ENCODE measurements around the gene C1QTNF12. TPM values are rescaled to one million over a fixed set of nuclear protein-coding genes. Genes with fewer than 3 reads are reported as not detected.

C1QTNF12 gene
- total and polyA plus RNA-seq, 12 donors, result 0.42 to 2.3 (median 1.1) TPM; not detected in 1

- H3K4me3 ChIP-seq, result peak within 1 kb of the TSS; percentile 73 to 100 (median 96)
- intact Hi-C loops (cut with DNase I), result loop anchor here in 4 of 10 donors (2.0 to 5.0 kb wide), 4 partner anchors 41 to 115 kb away; partner anchors contain the start of genes C1orf159 (in 1 of the 4) and UBE2J2 (in 1 of the 4)
- TF ChIP-seq, protein P1, sequence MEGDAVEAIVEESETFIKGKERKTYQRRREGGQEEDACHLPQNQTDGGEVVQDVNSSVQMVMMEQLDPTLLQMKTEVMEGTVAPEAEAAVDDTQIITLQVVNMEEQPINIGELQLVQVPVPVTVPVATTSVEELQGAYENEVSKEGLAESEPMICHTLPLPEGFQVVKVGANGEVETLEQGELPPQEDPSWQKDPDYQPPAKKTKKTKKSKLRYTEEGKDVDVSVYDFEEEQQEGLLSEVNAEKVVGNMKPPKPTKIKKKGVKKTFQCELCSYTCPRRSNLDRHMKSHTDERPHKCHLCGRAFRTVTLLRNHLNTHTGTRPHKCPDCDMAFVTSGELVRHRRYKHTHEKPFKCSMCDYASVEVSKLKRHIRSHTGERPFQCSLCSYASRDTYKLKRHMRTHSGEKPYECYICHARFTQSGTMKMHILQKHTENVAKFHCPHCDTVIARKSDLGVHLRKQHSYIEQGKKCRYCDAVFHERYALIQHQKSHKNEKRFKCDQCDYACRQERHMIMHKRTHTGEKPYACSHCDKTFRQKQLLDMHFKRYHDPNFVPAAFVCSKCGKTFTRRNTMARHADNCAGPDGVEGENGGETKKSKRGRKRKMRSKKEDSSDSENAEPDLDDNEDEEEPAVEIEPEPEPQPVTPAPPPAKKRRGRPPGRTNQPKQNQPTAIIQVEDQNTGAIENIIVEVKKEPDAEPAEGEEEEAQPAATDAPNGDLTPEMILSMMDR (IDR thresholded peaks at IDR 0.05), result no peak
- 0% methylated on average over 66 to 99 of the region's 99 CpGs for WGBS, 2 donors
- peak; percentile 97 for DNase-seq
- H3K36me3 ChIP-seq, result peaks cover 0 to 38% (median 14%) of the 10 kb centered on the region in 9 donors
- H3K27ac ChIP-seq, result peak within 1 kb of the TSS; percentile 92 to 99 (median 96)
- no peaks in the 10 kb centered on the region for H3K9me3 ChIP-seq
- peaks cover 11 to 48% (median 30%) of the 10 kb centered on the region in 9 donors for H3K4me1 ChIP-seq
- H3K27me3 ChIP-seq, result no peaks in the 10 kb centered on the region
- peak; percentile 96 to 99 (median 98) for ATAC-seq
Measured at GRCh38 chr1:1231400-1232207, 14.9 kb downstream of the C1QTNF12 start, which contains the start of gene SDF4. TSS of gene SDF4 (minus strand) at chr1:1232001. CDS start at chr1:1228772, 3,229 bp downstream.

GRCh38 chr1:1230656-1231399, 15.7 kb downstream of the C1QTNF12 start:
- peak overlapping the region; percentile 92 to 99 (median 96) for H3K27ac ChIP-seq
- TF ChIP-seq, protein P1 (IDR thresholded peaks at IDR 0.05), result peak in 4 of 9 donors; percentile 6 to 27 (median 22)
- H3K4me1 ChIP-seq, result peaks cover 11 to 53% (median 30%) of the 10 kb centered on the region in 9 donors
- H3K4me3 ChIP-seq, result peak overlapping the region; percentile 73 to 100 (median 96)
- WGBS, 2 donors, result 12 to 13% methylated on average over 24 of the region's 24 CpGs
- peaks cover 0 to 46% (median 16%) of the 10 kb centered on the region in 9 donors for H3K36me3 ChIP-seq
- no peaks in the 10 kb centered on the region for H3K27me3 ChIP-seq
- ATAC-seq (peak in 2 of 8 donors; percentile 0 to 12), DNase-seq (no peak)
- intact Hi-C loops (cut with DNase I), result loop anchor here in 4 of 10 donors (2.0 to 5.0 kb wide), 4 partner anchors 41 to 114 kb away; partner anchors contain the start of genes C1orf159 (in 1 of the 4) and UBE2J2 (in 1 of the 4)
- H3K9me3 ChIP-seq, result no peaks in the 10 kb centered on the region

GRCh38 chr1:1229770-1230169, 16.8 kb downstream of the C1QTNF12 start:
- peak overlapping the region in 4 of 10 donors; percentile 13 to 95 (median 82) for H3K4me3 ChIP-seq
- TF ChIP-seq, protein P1 (IDR thresholded peaks at IDR 0.05), result no peak
- H3K4me1 ChIP-seq, result peaks cover 11 to 61% (median 35%) of the 10 kb centered on the region in 9 donors
- no peak overlapping the region for H3K27ac ChIP-seq
- no peak for DNase-seq
- WGBS, 2 donors, result 90% methylated on average over 19 of the region's 19 CpGs
- intact Hi-C loops (cut with DNase I), result loop anchor here in 4 of 10 donors (2.0 to 5.0 kb wide), 4 partner anchors 43 to 113 kb away; partner anchors contain the start of genes C1orf159 (in 1 of the 4) and UBE2J2 (in 1 of the 4)
- H3K27me3 ChIP-seq, result no peaks in the 10 kb centered on the region
- no peak for ATAC-seq
- no peaks in the 10 kb centered on the region for H3K9me3 ChIP-seq
- H3K36me3 ChIP-seq, result peaks cover 0 to 54% (median 17%) of the 10 kb centered on the region in 9 donors
